ENCODE data around the gene AKAP9. TPM values are rescaled to one million over a fixed set of nuclear protein-coding genes. Genes with fewer than 3 reads are reported as not detected.

AKAP9 gene
- total RNA-seq, 1 experiment from 2014 or later, result 62.6 TPM

GRCh38 chr7:92149736-92150239, 209.1 kb downstream of the AKAP9 start:
- Histone ChIP-seq H3K27me3 (replicated peaks; ENCODE audit: insufficient read depth, low read depth, low read length, poor library complexity) (no peaks in the 10 kb centered on the region), H3K36me3 (ENCODE audit: insufficient read depth, low read length, poor library complexity, severe bottlenecking) (no peaks in the 10 kb centered on the region), H3K4me3 (ENCODE audit: low read depth, low read length, poor library complexity, severe bottlenecking) (no peak overlapping the region), H3K27ac (ENCODE audit: low read depth, low read length, poor library complexity, severe bottlenecking) (no peak overlapping the region), H3K9me3 (ENCODE audit: low read depth, low read length, poor library complexity, severe bottlenecking) (no peaks in the 10 kb centered on the region), H3K4me1 (ENCODE audit: insufficient read depth, low read length, poor library complexity, severe bottlenecking) (no peaks in the 10 kb centered on the region)
- BruUV-seq (replicated peaks), result no TSS peak
- intact Hi-C loops (cut with micrococcal nuclease; ENCODE audit: unreplicated experiment), result no loop called here
- CTCF ChIA-PET, result no interaction called here
- POLR2A ChIA-PET (ENCODE audit: low non-redundant PET), result no interaction called here
- TF ChIP-seq CTCF (conservative IDR thresholded peaks at IDR 0.05; ENCODE audit: low read depth, low read length) (no peak), EZH2 (IDR thresholded peaks at IDR 0.05; ENCODE audit: borderline replicate concordance, low read depth, low read length, poor library complexity, severe bottlenecking) (no peak)
- no peak for DNase-seq (ENCODE audit: low spot score)

- TF ChIP-seq CTCF (conservative IDR thresholded peaks at IDR 0.05; ENCODE audit: low read depth, low read length) (no peak), EZH2 (IDR thresholded peaks at IDR 0.05; ENCODE audit: borderline replicate concordance, low read depth, low read length, poor library complexity, severe bottlenecking) (no peak)
- Histone ChIP-seq H3K4me3 (ENCODE audit: low read depth, low read length, poor library complexity, severe bottlenecking) (no peak overlapping the region), H3K27me3 (replicated peaks; ENCODE audit: insufficient read depth, low read depth, low read length, poor library complexity) (no peaks in the 10 kb centered on the region), H3K36me3 (ENCODE audit: insufficient read depth, low read length, poor library complexity, severe bottlenecking) (no peaks in the 10 kb centered on the region), H3K9me3 (ENCODE audit: low read depth, low read length, poor library complexity, severe bottlenecking) (no peaks in the 10 kb centered on the region), H3K4me1 (ENCODE audit: insufficient read depth, low read length, poor library complexity, severe bottlenecking) (no peaks in the 10 kb centered on the region), H3K27ac (ENCODE audit: low read depth, low read length, poor library complexity, severe bottlenecking) (no peak overlapping the region)
- intact Hi-C loops (cut with micrococcal nuclease; ENCODE audit: unreplicated experiment), result no loop called here
- no peak for DNase-seq (ENCODE audit: low spot score)
- CTCF ChIA-PET, result no interaction called here
- BruUV-seq (replicated peaks), result no TSS peak
- POLR2A ChIA-PET (ENCODE audit: low non-redundant PET), result no interaction called here
Observed at GRCh38 chr7:92150450-92151017, 209.9 kb downstream of the AKAP9 start.

- Histone ChIP-seq H3K27ac (ENCODE audit: low read depth, low read length, poor library complexity, severe bottlenecking) (no peak overlapping the region), H3K27me3 (replicated peaks; ENCODE audit: insufficient read depth, low read depth, low read length, poor library complexity) (no peaks in the 10 kb centered on the region), H3K9me3 (ENCODE audit: low read depth, low read length, poor library complexity, severe bottlenecking) (no peaks in the 10 kb centered on the region), H3K36me3 (ENCODE audit: insufficient read depth, low read length, poor library complexity, severe bottlenecking) (no peaks in the 10 kb centered on the region), H3K4me3 (ENCODE audit: low read depth, low read length, poor library complexity, severe bottlenecking) (no peak overlapping the region), H3K4me1 (ENCODE audit: insufficient read depth, low read length, poor library complexity, severe bottlenecking) (no peaks in the 10 kb centered on the region)
- POLR2A ChIA-PET (ENCODE audit: low non-redundant PET), result no interaction called here
- intact Hi-C loops (cut with micrococcal nuclease; ENCODE audit: unreplicated experiment), result no loop called here
- CTCF ChIA-PET, result no interaction called here
- TF ChIP-seq EZH2 (IDR thresholded peaks at IDR 0.05; ENCODE audit: borderline replicate concordance, low read depth, low read length, poor library complexity, severe bottlenecking) (no peak), CTCF (conservative IDR thresholded peaks at IDR 0.05; ENCODE audit: low read depth, low read length) (no peak)
- DNase-seq (ENCODE audit: low spot score), result no peak
- no TSS peak for BruUV-seq (replicated peaks)
Observed at GRCh38 chr7:92155108-92155739, 214.6 kb downstream of the AKAP9 start.

All from A673 (cell line).